OCI-LY3 (cell line): Measurements from ENCODE around the gene MYO3A.

Experiments
- H2AFZ ChIP-seq: fragments of 200-600, 300-600 bp; shearing (Covaris generic); 2 replicates; pipeline ENCODE4 v1.6.0; 2014; ENCODE audit warnings: antibody characterized with exemption, low read depth, low read length
- H3K27ac ChIP-seq: fragments of 200-600, 300-600 bp; sonication (generic); 2 replicates; pipeline ENCODE4 v1.5.1; 2014; ENCODE audit warnings: mild to moderate bottlenecking, low read length, moderate library complexity, mixed read lengths
- H3K27me3 ChIP-seq: fragments of 200-600, 300-600 bp; sonication (generic); 2 replicates; pipeline ENCODE4 v1.6.1; 2014; ENCODE audit warnings: low read depth, low read length, mixed read lengths
- H3K36me3 ChIP-seq: fragments of 200-600, 300-600 bp; sonication (generic); replicated peaks from 2 replicates; pipeline ENCODE3; 2014; ENCODE audit warnings: low read depth, low read length, mixed read lengths
- H3K4me1 ChIP-seq: fragments of 300-600, 200-600 bp; sonication (generic); 2 replicates; pipeline ENCODE4 v1.6.1; 2014; ENCODE audit warnings: low read length, mixed read lengths
- H3K4me2 ChIP-seq: fragments of 200-600, 300-600 bp; sonication (generic); 2 replicates; pipeline ENCODE4 v1.6.1; 2014; ENCODE audit warnings: low read length, mixed read lengths
- H3K4me3 ChIP-seq: fragments of 300-600, 200-600 bp; sonication (generic); 2 replicates; pipeline ENCODE4 v1.5.1; 2014; ENCODE audit warnings: antibody characterized with exemption, mild to moderate bottlenecking, low read length, moderate library complexity
- H3K79me2 ChIP-seq: fragments of 300-600, 200-600 bp; shearing (Covaris generic); 2 replicates; pipeline ENCODE4 v1.6.1; 2014; ENCODE audit warnings: mild to moderate bottlenecking, low read length, mixed read lengths
- H3K9ac ChIP-seq: fragments of 300-600, 200-600 bp; shearing (Covaris generic); 2 replicates; pipeline ENCODE4 v1.6.0; 2014; ENCODE audit warnings: mild to moderate bottlenecking, low read length, moderate library complexity
- H3K9me3 ChIP-seq: fragments of 200-600, 300-600 bp; shearing (Covaris generic); 2 replicates; pipeline ENCODE4 v1.6.1; 2014; ENCODE audit warnings: low read length, mixed read lengths; ENCODE audit not compliant: insufficient read depth
- H4K20me1 ChIP-seq: fragments of 200-600, 300-600 bp; sonication (generic); 2 replicates; pipeline ENCODE4 v1.6.1; 2016; ENCODE audit warnings: low read length, mixed read lengths; ENCODE audit not compliant: insufficient read depth
- CTCF ChIP-seq: fragments of 200-600, 300-600 bp; sonication (generic); IDR thresholded peaks from 2 replicates; pipeline ENCODE4 v1.5.1; 2014; ENCODE audit warnings: antibody characterized with exemption, low read length, low read depth
- EZH2phosphoT487 ChIP-seq: fragments of 200-600 bp; shearing (Covaris generic); IDR thresholded peaks from 2 replicates; pipeline ENCODE4 v1.6.1; 2018; ENCODE audit warnings: antibody characterized with exemption, mixed run types, low read depth

The MYO3A gene

GRCh38 chr10:26227786-26228185 is 293.8 kb downstream of the MYO3A start:
- Histone ChIP-seq H3K4me1 (no peaks in the 10 kb centered on the region), H4K20me1 (no peaks in the 10 kb centered on the region), H3K27me3 (peaks cover 14% of the 10 kb centered on the region; the same call in 1 of the 2 replicates), H3K4me2 (no peak overlapping the region), H3K36me3 (no peaks in the 10 kb centered on the region), H3K9ac (no peak overlapping the region), H2AFZ (no peak overlapping the region), H3K9me3 (no peaks in the 10 kb centered on the region), H3K27ac (no peak overlapping the region), H3K79me2 (no peaks in the 10 kb centered on the region), H3K4me3 (no peak overlapping the region)
- TF ChIP-seq EZH2phosphoT487 (no peak), CTCF (no peak)

DNA sequence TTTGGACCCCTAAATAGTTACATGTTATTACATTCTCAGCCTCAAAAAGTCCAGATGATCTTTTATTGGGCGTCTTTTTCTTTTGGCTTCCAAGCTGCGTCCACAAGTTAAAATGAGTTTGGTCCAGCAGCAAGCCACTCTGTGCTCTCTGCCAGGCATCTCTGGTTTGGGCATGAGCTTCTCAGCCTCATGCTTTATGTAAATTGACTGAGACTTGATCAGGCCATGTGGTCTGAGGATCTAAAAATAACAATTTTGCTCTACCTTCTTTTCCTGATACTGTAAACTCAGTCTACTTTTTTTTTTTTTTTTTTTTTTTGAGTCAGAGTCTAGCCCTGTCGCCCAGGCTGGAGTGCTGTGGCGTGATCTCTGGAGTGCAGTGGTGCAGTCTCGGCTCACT is 298.1 kb downstream of the MYO3A start:
- no peak for TF ChIP-seq EZH2phosphoT487
- TF ChIP-seq CTCF, result no peak
- Histone ChIP-seq H3K4me3 (no peak overlapping the region), H2AFZ (no peak overlapping the region), H3K4me1 (no peaks in the 10 kb centered on the region), H3K4me2 (no peak overlapping the region), H3K9me3 (no peaks in the 10 kb centered on the region), H3K27me3 (no peaks in the 10 kb centered on the region), H3K79me2 (no peaks in the 10 kb centered on the region), H3K27ac (no peak overlapping the region), H4K20me1 (no peaks in the 10 kb centered on the region), H3K9ac (no peak overlapping the region), H3K36me3 (no peaks in the 10 kb centered on the region)

GRCh38 chr10:26235761-26236160 is 301.7 kb downstream of the MYO3A start:
- no peak overlapping the region for H3K4me2 ChIP-seq

DNA sequence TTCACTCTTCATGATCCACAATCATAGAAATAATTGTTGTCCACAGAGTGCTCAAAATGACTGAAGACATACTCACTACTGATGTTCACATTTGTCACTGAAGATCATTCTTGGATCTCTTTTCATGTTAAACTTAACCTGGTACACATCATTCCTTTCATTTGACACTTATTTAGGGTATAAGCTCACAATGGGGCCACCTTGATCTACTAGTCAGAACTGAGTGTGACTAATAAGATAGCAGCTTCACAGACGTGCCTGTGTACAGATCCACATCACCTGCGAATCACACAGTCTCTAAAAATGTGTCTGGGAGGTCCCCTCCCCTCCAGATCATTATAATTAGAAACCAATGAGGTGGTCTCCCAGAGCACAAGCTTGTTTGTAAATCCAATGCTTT is 304.3 kb downstream of the MYO3A start:
- Histone ChIP-seq H3K4me3 (no peak overlapping the region), H3K27ac (no peak overlapping the region), H3K4me1 (no peaks in the 10 kb centered on the region), H3K27me3 (peaks cover 18% of the 10 kb centered on the region; the same call in 1 of the 2 replicates), H3K36me3 (no peaks in the 10 kb centered on the region), H2AFZ (no peak overlapping the region), H3K79me2 (no peaks in the 10 kb centered on the region), H3K4me2 (no peak overlapping the region), H3K9ac (no peak overlapping the region), H3K9me3 (no peaks in the 10 kb centered on the region), H4K20me1 (no peaks in the 10 kb centered on the region)
- no peak for TF ChIP-seq CTCF
- TF ChIP-seq EZH2phosphoT487, result no peak

More at GRCh38 chr10:26235761-26236160, 301.7 kb downstream of the MYO3A start:
- Histone ChIP-seq H3K27me3 (peaks cover 18% of the 10 kb centered on the region; the same call in 1 of the 2 replicates), H3K36me3 (no peaks in the 10 kb centered on the region), H3K9me3 (no peaks in the 10 kb centered on the region), H2AFZ (no peak overlapping the region), H3K27ac (no peak overlapping the region), H4K20me1 (no peaks in the 10 kb centered on the region), H3K79me2 (no peaks in the 10 kb centered on the region), H3K4me1 (no peaks in the 10 kb centered on the region), H3K4me3 (no peak overlapping the region), H3K9ac (no peak overlapping the region)
- no peak for TF ChIP-seq EZH2phosphoT487
- TF ChIP-seq CTCF, result no peak
